GM12878 (cell line): ENCODE results near the gene LRRK1. TPM values are rescaled to one million over a fixed set of nuclear protein-coding genes. Genes with fewer than 3 reads are reported as not detected.

Experiments
- BHLHE40 ChIP-seq, 2 experiments: fragments of 450-650 bp in 1 of 2; IDR thresholded peaks; 2 replicates each; pipeline ENCODE4 v1.6.1; 2011 to 2017; ENCODE audit warnings: low read depth in 2 of 2, borderline replicate concordance in 1 of 2, improper control_type of control experiment in 1 of 2, low read length in 1 of 2, mild to moderate bottlenecking in 1 of 2
- BMI1 ChIP-seq: fragments of 450-650 bp; IDR thresholded peaks from 2 replicates; pipeline ENCODE4 v1.6.1; 2016; ENCODE audit warnings: mild to moderate bottlenecking, moderate library complexity, borderline replicate concordance
- CREB1 ChIP-seq: IDR thresholded peaks from 2 replicates; pipeline ENCODE4 v1.6.1; 2012; ENCODE audit warnings: low read depth, mild to moderate bottlenecking, inconsistent platforms
- DPF2 ChIP-seq: fragments of 450-650 bp; IDR thresholded peaks from 2 replicates; pipeline ENCODE4 v1.6.1; 2017; ENCODE audit warnings: mild to moderate bottlenecking
- E4F1 ChIP-seq: fragments of 450-650 bp; IDR thresholded peaks from 2 replicates; pipeline ENCODE4 v1.6.1; 2018; ENCODE audit warnings: borderline replicate concordance, mild to moderate bottlenecking; ENCODE audit not compliant: partially characterized antibody
- HDAC2 ChIP-seq: fragments of 200-600 bp; sonication (generic); IDR thresholded peaks from 2 replicates; pipeline ENCODE4 v1.6.1; 2017
- IKZF1 ChIP-seq: fragments of 450-650 bp; conservative IDR thresholded peaks from 2 replicates; pipeline ENCODE4 v1.6.1; 2017; ENCODE audit warnings: antibody characterized with exemption, mild to moderate bottlenecking
- NBN ChIP-seq: fragments of 450-650 bp; IDR thresholded peaks from 2 replicates; pipeline ENCODE4 v1.6.1; 2016
- RUNX3 ChIP-seq: IDR thresholded peaks from 2 replicates; pipeline ENCODE4 v1.6.1; 2012; ENCODE audit warnings: low read length, inconsistent platforms
- SIN3A ChIP-seq: IDR thresholded peaks from 2 replicates; pipeline ENCODE4 v1.6.1; 2012; ENCODE audit warnings: low read depth, low read length, improper control_type of control experiment
- SPI1 ChIP-seq: IDR thresholded peaks from 2 replicates; pipeline ENCODE4 v1.6.1; 2011; ENCODE audit warnings: low read depth, mild to moderate bottlenecking, low read length, moderate library complexity, borderline replicate concordance; ENCODE audit not compliant: insufficient read depth
- ZBTB11 ChIP-seq: fragments of 450-650 bp; formaldehyde crosslinking; IDR thresholded peaks from 2 replicates; pipeline ENCODE4 v1.5.0; 2022; ENCODE audit warnings: mild to moderate bottlenecking, missing genetic modification characterization
- ZNF274 ChIP-seq: IDR thresholded peaks from one replicate; pipeline ENCODE4 v1.8.0; 2011; ENCODE audit not compliant: insufficient read length, insufficient read depth
- ZNF384 ChIP-seq: IDR thresholded peaks from 2 replicates; pipeline ENCODE4 v1.6.1; 2012; ENCODE audit warnings: low read depth, mild to moderate bottlenecking, low read length, improper control_type of control experiment, borderline replicate concordance
- ZSCAN29 ChIP-seq: fragments of 450-650 bp; IDR thresholded peaks from 2 replicates; pipeline ENCODE4 v1.6.1; 2017; ENCODE audit warnings: mild to moderate bottlenecking, moderate library complexity
- polyA plus RNA-seq, 11 experiments: library from polyadenylated mRNA; depleted of rRNA in 4 of 11; unstranded in 6 of 11; stranded (reverse) in 5 of 11; fragments of >200 nt; fragmentation: Nextera tagmentation in 4 of 11; fragmentation: Illumina TruSeq in 1 of 11; extraction: Ambion mirVana in 4 of 11; extraction: Trizol in 1 of 11; gene quantifications; 1 replicate in 1 of 11; 2 replicates in 10 of 11; pipeline versions ENCODE4 v1.2.1 to v1.2.3, GENCODE V29; 2011 to 2016; ENCODE audit warnings: inconsistent platforms in 2 of 11, missing spikeins in 2 of 11, low read depth in 1 of 11
- total RNA-seq, 4 experiments: library from RNA; depleted of rRNA in 3 of 4; stranded (reverse); fragments of >200 nt in 3 of 4; fragmentation: Illumina TruSeq in 1 of 4; extraction: Trizol in 1 of 4; gene quantifications; 2 replicates each; pipeline versions ENCODE4 v1.2.1 to v1.2.3, GENCODE V29; 2013 to 2021
- TF ChIP-seq, protein P1 (sequence below): IDR thresholded peaks from 2 replicates; pipeline ENCODE4 v1.6.1; 2011; ENCODE audit warnings: mild to moderate bottlenecking, low read depth, low read length, moderate library complexity; ENCODE audit not compliant: insufficient replicate concordance

The LRRK1 gene
- total and polyA plus RNA-seq, 10 of the 15 experiments (the other 5 are each of a cell fraction or from before 2014, with no cell fraction given): 2.2 to 58.3 (median 17.9) TPM

- TF ChIP-seq ZBTB11 (CRISPR knock-in tag): no peak
- TF ChIP-seq NBN: peak; percentile 57
- TF ChIP-seq, protein P1, sequence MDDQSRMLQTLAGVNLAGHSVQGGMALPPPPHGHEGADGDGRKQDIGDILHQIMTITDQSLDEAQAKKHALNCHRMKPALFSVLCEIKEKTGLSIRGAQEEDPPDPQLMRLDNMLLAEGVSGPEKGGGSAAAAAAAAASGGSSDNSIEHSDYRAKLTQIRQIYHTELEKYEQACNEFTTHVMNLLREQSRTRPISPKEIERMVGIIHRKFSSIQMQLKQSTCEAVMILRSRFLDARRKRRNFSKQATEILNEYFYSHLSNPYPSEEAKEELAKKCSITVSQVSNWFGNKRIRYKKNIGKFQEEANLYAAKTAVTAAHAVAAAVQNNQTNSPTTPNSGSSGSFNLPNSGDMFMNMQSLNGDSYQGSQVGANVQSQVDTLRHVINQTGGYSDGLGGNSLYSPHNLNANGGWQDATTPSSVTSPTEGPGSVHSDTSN: no peak
- peak; percentile 96 for TF ChIP-seq RUNX3
- no peak for TF ChIP-seq ZSCAN29
- TF ChIP-seq BHLHE40 (IDR thresholded peaks at IDR 0.05; ENCODE audit: borderline replicate concordance in 1 of 2, low read depth in 2 of 2, low read length in 1 of 2): no peak
- TF ChIP-seq BMI1: peak; percentile 50; the same call in 1 of the 2 replicates
- TF ChIP-seq E4F1: no peak
- TF ChIP-seq SPI1: peak; percentile 84
- TF ChIP-seq SIN3A: no peak
- TF ChIP-seq DPF2: 0 out of 2 replicates have a peak, but pooled peaks have one; percentile 22
- TF ChIP-seq ZNF274: no peak
- no peak for TF ChIP-seq ZNF384
- no peak for TF ChIP-seq IKZF1
- no peak for TF ChIP-seq HDAC2
- no peak for TF ChIP-seq CREB1
Observed at GRCh38 chr15:101035611-101036010, 116.5 kb downstream of the LRRK1 start (continued).
